ENCODE results near the gene PTOV1.

GRCh38 chr19:49814010-49814409, 36.9 kb upstream of the PTOV1 start:
- TF ChIP-seq, protein P1, sequence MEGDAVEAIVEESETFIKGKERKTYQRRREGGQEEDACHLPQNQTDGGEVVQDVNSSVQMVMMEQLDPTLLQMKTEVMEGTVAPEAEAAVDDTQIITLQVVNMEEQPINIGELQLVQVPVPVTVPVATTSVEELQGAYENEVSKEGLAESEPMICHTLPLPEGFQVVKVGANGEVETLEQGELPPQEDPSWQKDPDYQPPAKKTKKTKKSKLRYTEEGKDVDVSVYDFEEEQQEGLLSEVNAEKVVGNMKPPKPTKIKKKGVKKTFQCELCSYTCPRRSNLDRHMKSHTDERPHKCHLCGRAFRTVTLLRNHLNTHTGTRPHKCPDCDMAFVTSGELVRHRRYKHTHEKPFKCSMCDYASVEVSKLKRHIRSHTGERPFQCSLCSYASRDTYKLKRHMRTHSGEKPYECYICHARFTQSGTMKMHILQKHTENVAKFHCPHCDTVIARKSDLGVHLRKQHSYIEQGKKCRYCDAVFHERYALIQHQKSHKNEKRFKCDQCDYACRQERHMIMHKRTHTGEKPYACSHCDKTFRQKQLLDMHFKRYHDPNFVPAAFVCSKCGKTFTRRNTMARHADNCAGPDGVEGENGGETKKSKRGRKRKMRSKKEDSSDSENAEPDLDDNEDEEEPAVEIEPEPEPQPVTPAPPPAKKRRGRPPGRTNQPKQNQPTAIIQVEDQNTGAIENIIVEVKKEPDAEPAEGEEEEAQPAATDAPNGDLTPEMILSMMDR (IDR thresholded peaks at IDR 0.05) = no peak
- TF ChIP-seq POLR2A (IDR thresholded peaks at IDR 0.05) = no peak

Measured in transverse colon (tissue), 3 donors.